Hepatocyte (in vitro differentiated cells): Measurements from ENCODE around the gene COPS9.

ENCODE experiments used
- EZH2 ChIP-seq: fragments of 200-600 bp; sonication (generic); IDR thresholded peaks from 2 replicates; pipeline ENCODE4 v1.6.1; 2016; ENCODE audit warnings: antibody characterized with exemption, mild to moderate bottlenecking, borderline replicate concordance
- EZH2phosphoT487 ChIP-seq: fragments of 200-600 bp; sonication (generic); IDR thresholded peaks from one replicate; pipeline ENCODE4 v1.6.1; 2018; ENCODE audit warnings: antibody characterized with exemption, mild to moderate bottlenecking, low read depth, moderate library complexity; ENCODE audit not compliant: unreplicated experiment, severe bottlenecking
- TF ChIP-seq, protein P1 (sequence below): fragments of 200-600 bp; sonication (generic); IDR thresholded peaks from 2 replicates; pipeline ENCODE4 v1.5.1; 2016; ENCODE audit warnings: antibody characterized with exemption, mild to moderate bottlenecking; ENCODE audit not compliant: poor library complexity

DNA sequence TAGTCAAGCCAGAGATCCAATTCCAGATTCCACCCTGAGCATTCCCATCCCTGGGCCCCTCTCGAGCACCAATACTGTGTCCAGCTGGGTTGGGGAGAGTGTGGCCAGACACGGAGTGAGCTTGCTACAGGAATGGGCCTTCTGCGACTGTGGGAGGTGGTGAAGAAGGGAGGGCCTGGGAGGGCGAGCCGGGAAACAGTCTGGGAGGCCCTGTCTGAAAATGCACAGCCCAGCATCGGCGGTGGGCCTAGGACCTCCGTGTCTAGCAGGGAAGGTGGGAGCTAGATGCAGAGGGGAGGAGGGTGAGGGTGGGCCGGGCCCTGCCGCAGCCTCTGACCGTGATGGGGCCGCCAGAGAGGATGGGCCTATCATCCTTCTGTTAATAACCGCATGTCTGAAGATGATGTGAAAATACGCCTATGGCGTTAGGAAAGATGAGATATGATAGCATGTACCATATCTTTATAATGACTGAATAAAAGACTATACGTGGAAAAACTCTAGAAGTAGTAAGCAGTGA lies 6.2 kb upstream of the COPS9 start:
- TF ChIP-seq, protein P1, sequence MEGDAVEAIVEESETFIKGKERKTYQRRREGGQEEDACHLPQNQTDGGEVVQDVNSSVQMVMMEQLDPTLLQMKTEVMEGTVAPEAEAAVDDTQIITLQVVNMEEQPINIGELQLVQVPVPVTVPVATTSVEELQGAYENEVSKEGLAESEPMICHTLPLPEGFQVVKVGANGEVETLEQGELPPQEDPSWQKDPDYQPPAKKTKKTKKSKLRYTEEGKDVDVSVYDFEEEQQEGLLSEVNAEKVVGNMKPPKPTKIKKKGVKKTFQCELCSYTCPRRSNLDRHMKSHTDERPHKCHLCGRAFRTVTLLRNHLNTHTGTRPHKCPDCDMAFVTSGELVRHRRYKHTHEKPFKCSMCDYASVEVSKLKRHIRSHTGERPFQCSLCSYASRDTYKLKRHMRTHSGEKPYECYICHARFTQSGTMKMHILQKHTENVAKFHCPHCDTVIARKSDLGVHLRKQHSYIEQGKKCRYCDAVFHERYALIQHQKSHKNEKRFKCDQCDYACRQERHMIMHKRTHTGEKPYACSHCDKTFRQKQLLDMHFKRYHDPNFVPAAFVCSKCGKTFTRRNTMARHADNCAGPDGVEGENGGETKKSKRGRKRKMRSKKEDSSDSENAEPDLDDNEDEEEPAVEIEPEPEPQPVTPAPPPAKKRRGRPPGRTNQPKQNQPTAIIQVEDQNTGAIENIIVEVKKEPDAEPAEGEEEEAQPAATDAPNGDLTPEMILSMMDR: no peak
- no peak for TF ChIP-seq EZH2
- no peak for TF ChIP-seq EZH2phosphoT487
